Neural cell (in vitro differentiated cells): ENCODE measurements around the gene CRYGN. TPM values are rescaled to one million over a fixed set of nuclear protein-coding genes. Genes with fewer than 3 reads are reported as not detected.
A peak's percentile ranks its signal among the peaks of the same experiment; 100 is the strongest.

ENCODE experiments used
- H2AFZ ChIP-seq: fragments of 200-600, 300-800 bp; sonication (generic), shearing (Covaris generic); 2 replicates; pipeline ENCODE4 v1.6.0; 2014; ENCODE audit warnings: low read depth, mild to moderate bottlenecking, antibody characterized with exemption, low read length, moderate library complexity
- H3F3A ChIP-seq: fragments of 200-600 bp; shearing (Covaris generic); 2 replicates; pipeline ENCODE4 v1.6.1; 2016; ENCODE audit warnings: mild to moderate bottlenecking, moderate library complexity, mixed read lengths, antibody characterized with exemption, low read length; ENCODE audit not compliant: insufficient read depth, poor library complexity, severe bottlenecking
- H3K27ac ChIP-seq: fragments of 200-600, 300-800 bp; sonication (generic), shearing (Covaris generic); 2 replicates; pipeline ENCODE4 v1.5.1; 2014; ENCODE audit warnings: mild to moderate bottlenecking, low read length, moderate library complexity
- H3K27me3 ChIP-seq: fragments of 300-800, 200-600 bp; sonication (generic), shearing (Covaris generic); 2 replicates; pipeline ENCODE4 v1.6.0; 2014; ENCODE audit warnings: mild to moderate bottlenecking, low read depth, low read length, moderate library complexity; ENCODE audit not compliant: insufficient read depth
- H3K36me3 ChIP-seq: fragments of 300-800, 200-600 bp; sonication (generic), shearing (Covaris generic); 2 replicates; pipeline ENCODE4 v1.5.1; 2014; ENCODE audit warnings: mild to moderate bottlenecking, antibody characterized with exemption, low read length, moderate library complexity; ENCODE audit not compliant: insufficient read depth
- H3K4me2 ChIP-seq: fragments of 300-800, 200-600 bp; sonication (generic), shearing (Covaris generic); 2 replicates; pipeline ENCODE4 v1.6.0; 2014; ENCODE audit warnings: mild to moderate bottlenecking, low read length
- H3K4me3 ChIP-seq: fragments of 300-800, 200-600 bp; sonication (generic), shearing (Covaris generic); 2 replicates; pipeline ENCODE4 v1.5.1; 2014; ENCODE audit warnings: mild to moderate bottlenecking, low read length, moderate library complexity
- H3K79me2 ChIP-seq: fragments of 200-600 bp; shearing (Covaris generic); replicated peaks from 2 replicates; pipeline ENCODE4 v1.6.0; 2014; ENCODE audit warnings: mild to moderate bottlenecking, low read length, moderate library complexity; ENCODE audit not compliant: insufficient read depth
- H3K9ac ChIP-seq: fragments of 300-800, 200-600 bp; sonication (generic), shearing (Covaris generic); 2 replicates; pipeline ENCODE4 v1.6.1; 2016; ENCODE audit warnings: mild to moderate bottlenecking, low read length, mixed read lengths
- H3K9me2 ChIP-seq: fragments of 200-600 bp; shearing (Covaris generic); 2 replicates; pipeline ENCODE4 v1.6.1; 2016; ENCODE audit warnings: mild to moderate bottlenecking, low read length, mixed read lengths; ENCODE audit not compliant: insufficient read depth
- H3K9me3 ChIP-seq: fragments of 200-600, 300-800 bp; sonication (generic), shearing (Covaris generic); 2 replicates; pipeline ENCODE4 v1.6.1; 2016; ENCODE audit warnings: mild to moderate bottlenecking, mixed run types, low read length, moderate library complexity, mixed read lengths
- H4K20me1 ChIP-seq: fragments of 200-600 bp; shearing (Covaris generic); 2 replicates; pipeline ENCODE4 v1.6.1; 2016; ENCODE audit warnings: mild to moderate bottlenecking, mixed run types; ENCODE audit not compliant: insufficient read depth
- EP300 ChIP-seq: fragments of 450-650 bp; conservative IDR thresholded peaks from 2 replicates; pipeline ENCODE4 v1.6.1; 2014; ENCODE audit warnings: antibody characterized with exemption, mild to moderate bottlenecking, moderate library complexity; ENCODE audit not compliant: poor library complexity, severe bottlenecking
- EZH2 ChIP-seq: fragments of 200-600, 300-800 bp; shearing (Covaris generic), sonication (generic); IDR thresholded peaks from 2 replicates; pipeline ENCODE4 v1.6.1; 2014; ENCODE audit warnings: antibody characterized with exemption, low read length, borderline replicate concordance, mild to moderate bottlenecking; ENCODE audit not compliant: insufficient read depth, poor library complexity, severe bottlenecking
- MXI1 ChIP-seq: fragments of 450-650 bp; conservative IDR thresholded peaks from 2 replicates; pipeline ENCODE4 v1.6.1; 2014; ENCODE audit warnings: antibody characterized with exemption, mild to moderate bottlenecking; ENCODE audit not compliant: poor library complexity, severe bottlenecking
- POLR2AphosphoS5 ChIP-seq: IDR thresholded peaks from 2 replicates; pipeline ENCODE4 v1.6.1; 2012
- RAD21 ChIP-seq: fragments of 450-650 bp; conservative IDR thresholded peaks from 2 replicates; pipeline ENCODE4 v1.6.1; 2014; ENCODE audit warnings: antibody characterized with exemption, mild to moderate bottlenecking, moderate library complexity
- SMC3 ChIP-seq: fragments of 450-650 bp; conservative IDR thresholded peaks from 2 replicates; pipeline ENCODE4 v1.6.1; 2014; ENCODE audit warnings: antibody characterized with exemption, mild to moderate bottlenecking, moderate library complexity; ENCODE audit not compliant: poor library complexity
- TAF1 ChIP-seq: IDR thresholded peaks from 2 replicates; pipeline ENCODE4 v1.6.1; 2012; ENCODE audit warnings: low read depth
- polyA plus RNA-seq: library from polyadenylated mRNA; depleted of rRNA; stranded (reverse); fragments of >200 nt; gene quantifications from 2 replicates; pipeline ENCODE4 v1.2.3, GENCODE V29; 2014
- TF ChIP-seq, protein P1 (sequence below): fragments of 450-650 bp; IDR thresholded peaks from 2 replicates; pipeline ENCODE4 v1.5.1; 2014; ENCODE audit warnings: antibody characterized with exemption, mild to moderate bottlenecking, moderate library complexity; ENCODE audit not compliant: poor library complexity, severe bottlenecking
- TF ChIP-seq, protein P2 (sequence below): IDR thresholded peaks from 2 replicates; pipeline ENCODE4 v1.6.1; 2012; ENCODE audit warnings: borderline replicate concordance

Gene CRYGN
- polyA plus RNA-seq, 1 donor from 2014 or later, result not detected

GRCh38 chr7:151408839-151409666 is 30.9 kb downstream of the CRYGN start:
- Histone ChIP-seq H3K9me2 (no peaks in the 10 kb centered on the region), H3K36me3 (no peaks in the 10 kb centered on the region), H3K27ac (peak overlapping the region; percentile 60), H3K79me2 (no peaks in the 10 kb centered on the region), H3F3A (no peaks in the 10 kb centered on the region), H2AFZ (peak overlapping the region; percentile 73), H3K4me3 (peak overlapping the region; percentile 94), H3K9me3 (no peaks in the 10 kb centered on the region), H3K9ac (peak overlapping the region; percentile 83), H3K27me3 (peaks cover 6% of the 10 kb centered on the region), H4K20me1 (no peaks in the 10 kb centered on the region), H3K4me2 (peak overlapping the region; percentile 64)
- no peak for TF ChIP-seq EP300
- TF ChIP-seq, protein P1, sequence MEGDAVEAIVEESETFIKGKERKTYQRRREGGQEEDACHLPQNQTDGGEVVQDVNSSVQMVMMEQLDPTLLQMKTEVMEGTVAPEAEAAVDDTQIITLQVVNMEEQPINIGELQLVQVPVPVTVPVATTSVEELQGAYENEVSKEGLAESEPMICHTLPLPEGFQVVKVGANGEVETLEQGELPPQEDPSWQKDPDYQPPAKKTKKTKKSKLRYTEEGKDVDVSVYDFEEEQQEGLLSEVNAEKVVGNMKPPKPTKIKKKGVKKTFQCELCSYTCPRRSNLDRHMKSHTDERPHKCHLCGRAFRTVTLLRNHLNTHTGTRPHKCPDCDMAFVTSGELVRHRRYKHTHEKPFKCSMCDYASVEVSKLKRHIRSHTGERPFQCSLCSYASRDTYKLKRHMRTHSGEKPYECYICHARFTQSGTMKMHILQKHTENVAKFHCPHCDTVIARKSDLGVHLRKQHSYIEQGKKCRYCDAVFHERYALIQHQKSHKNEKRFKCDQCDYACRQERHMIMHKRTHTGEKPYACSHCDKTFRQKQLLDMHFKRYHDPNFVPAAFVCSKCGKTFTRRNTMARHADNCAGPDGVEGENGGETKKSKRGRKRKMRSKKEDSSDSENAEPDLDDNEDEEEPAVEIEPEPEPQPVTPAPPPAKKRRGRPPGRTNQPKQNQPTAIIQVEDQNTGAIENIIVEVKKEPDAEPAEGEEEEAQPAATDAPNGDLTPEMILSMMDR, result peak; percentile 27
- TF ChIP-seq SMC3, result peak; percentile 30
- TF ChIP-seq, protein P2, sequence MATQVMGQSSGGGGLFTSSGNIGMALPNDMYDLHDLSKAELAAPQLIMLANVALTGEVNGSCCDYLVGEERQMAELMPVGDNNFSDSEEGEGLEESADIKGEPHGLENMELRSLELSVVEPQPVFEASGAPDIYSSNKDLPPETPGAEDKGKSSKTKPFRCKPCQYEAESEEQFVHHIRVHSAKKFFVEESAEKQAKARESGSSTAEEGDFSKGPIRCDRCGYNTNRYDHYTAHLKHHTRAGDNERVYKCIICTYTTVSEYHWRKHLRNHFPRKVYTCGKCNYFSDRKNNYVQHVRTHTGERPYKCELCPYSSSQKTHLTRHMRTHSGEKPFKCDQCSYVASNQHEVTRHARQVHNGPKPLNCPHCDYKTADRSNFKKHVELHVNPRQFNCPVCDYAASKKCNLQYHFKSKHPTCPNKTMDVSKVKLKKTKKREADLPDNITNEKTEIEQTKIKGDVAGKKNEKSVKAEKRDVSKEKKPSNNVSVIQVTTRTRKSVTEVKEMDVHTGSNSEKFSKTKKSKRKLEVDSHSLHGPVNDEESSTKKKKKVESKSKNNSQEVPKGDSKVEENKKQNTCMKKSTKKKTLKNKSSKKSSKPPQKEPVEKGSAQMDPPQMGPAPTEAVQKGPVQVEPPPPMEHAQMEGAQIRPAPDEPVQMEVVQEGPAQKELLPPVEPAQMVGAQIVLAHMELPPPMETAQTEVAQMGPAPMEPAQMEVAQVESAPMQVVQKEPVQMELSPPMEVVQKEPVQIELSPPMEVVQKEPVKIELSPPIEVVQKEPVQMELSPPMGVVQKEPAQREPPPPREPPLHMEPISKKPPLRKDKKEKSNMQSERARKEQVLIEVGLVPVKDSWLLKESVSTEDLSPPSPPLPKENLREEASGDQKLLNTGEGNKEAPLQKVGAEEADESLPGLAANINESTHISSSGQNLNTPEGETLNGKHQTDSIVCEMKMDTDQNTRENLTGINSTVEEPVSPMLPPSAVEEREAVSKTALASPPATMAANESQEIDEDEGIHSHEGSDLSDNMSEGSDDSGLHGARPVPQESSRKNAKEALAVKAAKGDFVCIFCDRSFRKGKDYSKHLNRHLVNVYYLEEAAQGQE, result no peak
- no peak for TF ChIP-seq POLR2AphosphoS5
- TF ChIP-seq RAD21, result no peak
- peak; percentile 10 for TF ChIP-seq MXI1
- TF ChIP-seq TAF1, result no peak

GRCh38 chr7:151408498-151408838 is 31.5 kb downstream of the CRYGN start:
- H3K4me3 ChIP-seq, result peak overlapping the region; percentile 94
- no peak overlapping the region for H2AFZ ChIP-seq
- no peaks in the 10 kb centered on the region for H4K20me1 ChIP-seq
- peak overlapping the region; percentile 83 for H3K9ac ChIP-seq
- H3K4me2 ChIP-seq, result peak overlapping the region; percentile 64
- no peak overlapping the region for H3K27ac ChIP-seq
- no peaks in the 10 kb centered on the region for H3F3A ChIP-seq
- H3K27me3 ChIP-seq, result peaks cover 6% of the 10 kb centered on the region
- TF ChIP-seq EZH2, result no peak
- TF ChIP-seq, protein P2, result no peak
- no peak for TF ChIP-seq RAD21
- TF ChIP-seq, protein P1, result no peak
- TF ChIP-seq POLR2AphosphoS5, result no peak
- no peak for TF ChIP-seq SMC3
- TF ChIP-seq TAF1, result no peak
- H3K36me3 ChIP-seq, result no peaks in the 10 kb centered on the region
- H3K79me2 ChIP-seq, result no peaks in the 10 kb centered on the region
- no peaks in the 10 kb centered on the region for H3K9me2 ChIP-seq
- no peaks in the 10 kb centered on the region for H3K9me3 ChIP-seq
